Measurements from ENCODE around the gene PSME3.
"Not testable (repeated sequence)": the region's sequence is repeated elsewhere in the genome, so short reads cannot be mapped to it uniquely, and the experiment has no call there.

Gene PSME3

DNA sequence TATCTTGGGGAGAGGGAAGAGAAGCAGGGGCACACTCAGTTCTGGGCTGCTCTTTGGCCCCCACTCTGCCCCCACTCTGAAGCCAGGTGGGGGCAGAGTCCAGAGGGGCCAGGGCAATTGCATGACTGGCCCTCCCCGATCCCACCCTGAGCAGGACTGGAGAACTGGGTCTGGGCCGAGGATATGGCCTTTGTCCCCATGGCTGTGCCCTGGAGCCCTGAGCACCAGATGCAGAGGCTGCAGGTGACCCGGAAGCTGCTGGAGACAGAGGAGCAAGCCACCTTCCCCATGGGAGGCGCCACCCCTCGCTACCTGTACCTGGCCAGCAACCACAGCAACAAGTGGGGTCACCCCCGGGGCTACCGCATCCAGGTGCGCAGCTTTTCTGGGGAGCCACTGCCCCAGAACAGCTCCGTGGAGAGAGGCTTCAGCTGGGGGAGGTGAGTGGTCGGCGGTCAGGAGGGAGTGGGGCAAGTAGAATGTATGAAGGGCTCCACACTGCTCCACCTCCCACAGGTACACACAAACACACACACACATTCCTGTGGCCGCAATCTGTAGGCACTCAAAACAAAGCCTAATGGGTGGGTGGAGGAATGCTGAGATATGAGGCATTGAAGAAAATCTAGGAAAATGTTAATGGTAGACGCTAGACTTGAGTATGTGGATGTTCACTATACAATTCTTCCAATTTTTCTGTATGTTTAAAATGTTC is 39.2 kb downstream of the PSME3 start:
- in situ Hi-C loops (cut with HindIII; ENCODE audit: low sequenced_read_pairs), result no loop called here

DNA sequence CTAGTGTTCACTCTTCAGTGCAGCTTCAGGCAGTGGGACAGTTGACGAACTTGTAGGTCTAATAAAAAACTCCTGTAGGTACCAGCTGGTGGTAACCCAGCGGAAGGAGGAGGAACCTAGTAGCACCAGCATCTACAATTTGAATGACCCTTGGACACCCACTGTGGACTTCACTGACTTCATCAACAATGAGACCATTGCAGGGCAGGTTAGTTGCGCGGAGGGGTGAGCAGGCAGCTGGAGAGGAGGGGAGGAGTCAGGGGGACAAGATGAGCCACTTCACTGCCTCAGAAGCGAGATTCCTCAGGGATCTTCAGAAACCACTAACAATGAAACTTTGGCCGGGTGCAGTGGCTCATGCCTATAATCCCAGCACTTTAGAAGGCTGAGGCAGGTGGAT is 40.1 kb downstream of the PSME3 start:
- in situ Hi-C loops (cut with HindIII; ENCODE audit: low sequenced_read_pairs), result no loop called here

DNA sequence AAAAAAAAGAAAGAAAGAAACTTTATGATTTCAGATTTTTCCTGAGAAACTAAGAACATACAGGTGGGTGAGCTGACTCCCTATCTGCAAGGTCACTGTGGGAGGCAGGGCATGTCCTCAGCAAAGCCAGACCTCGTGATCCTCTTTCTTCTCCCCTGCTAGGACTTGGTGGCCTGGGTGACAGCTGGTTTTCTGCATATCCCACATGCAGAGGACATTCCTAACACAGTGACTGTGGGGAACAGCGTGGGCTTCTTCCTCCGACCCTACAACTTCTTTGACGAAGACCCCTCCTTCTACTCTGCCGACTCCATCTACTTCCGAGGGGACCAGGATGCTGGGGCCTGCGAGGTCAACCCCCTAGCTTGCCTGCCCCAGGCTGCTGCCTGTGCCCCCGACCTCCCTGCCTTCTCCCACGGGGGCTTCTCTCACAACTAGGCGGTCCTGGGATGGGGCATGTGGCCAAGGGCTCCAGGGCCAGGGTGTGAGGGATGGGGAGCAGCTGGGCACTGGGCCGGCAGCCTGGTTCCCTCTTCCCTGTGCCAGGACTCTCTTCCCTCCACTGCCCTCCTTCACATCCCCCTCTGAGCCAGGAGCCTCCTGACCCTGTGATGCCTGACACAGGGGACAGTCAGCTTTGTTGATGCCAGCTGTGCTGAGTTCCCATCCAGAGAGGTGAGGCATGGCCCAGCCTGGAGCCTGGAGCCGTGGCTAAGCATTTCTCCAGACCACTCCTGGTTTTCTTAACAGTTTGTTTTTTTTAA is 40.9 kb downstream of the PSME3 start:
- in situ Hi-C loops (cut with HindIII; ENCODE audit: low sequenced_read_pairs), result not testable (repeated sequence)

DNA sequence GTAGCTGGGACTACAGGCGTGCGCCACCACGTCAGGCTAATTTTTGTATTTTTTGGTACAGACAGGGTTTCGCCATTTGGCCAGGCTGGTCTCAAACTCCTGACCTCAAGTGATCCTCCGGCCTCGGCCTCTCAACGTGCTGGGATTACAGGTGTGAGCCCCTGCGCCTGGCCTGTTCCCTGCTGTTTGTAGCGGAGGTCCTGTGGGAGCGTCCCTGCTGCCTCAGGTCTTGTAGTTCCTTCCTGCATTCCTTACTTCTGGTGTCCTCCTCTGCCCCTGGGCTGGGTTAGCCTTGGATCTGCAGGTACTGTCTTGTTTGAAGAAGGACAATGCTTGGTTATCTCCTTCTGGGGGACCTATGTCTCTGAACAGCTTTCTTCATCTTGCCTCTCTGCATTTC is 43.8 kb downstream of the PSME3 start:
- in situ Hi-C loops (cut with HindIII; ENCODE audit: low sequenced_read_pairs), result no loop called here

DNA sequence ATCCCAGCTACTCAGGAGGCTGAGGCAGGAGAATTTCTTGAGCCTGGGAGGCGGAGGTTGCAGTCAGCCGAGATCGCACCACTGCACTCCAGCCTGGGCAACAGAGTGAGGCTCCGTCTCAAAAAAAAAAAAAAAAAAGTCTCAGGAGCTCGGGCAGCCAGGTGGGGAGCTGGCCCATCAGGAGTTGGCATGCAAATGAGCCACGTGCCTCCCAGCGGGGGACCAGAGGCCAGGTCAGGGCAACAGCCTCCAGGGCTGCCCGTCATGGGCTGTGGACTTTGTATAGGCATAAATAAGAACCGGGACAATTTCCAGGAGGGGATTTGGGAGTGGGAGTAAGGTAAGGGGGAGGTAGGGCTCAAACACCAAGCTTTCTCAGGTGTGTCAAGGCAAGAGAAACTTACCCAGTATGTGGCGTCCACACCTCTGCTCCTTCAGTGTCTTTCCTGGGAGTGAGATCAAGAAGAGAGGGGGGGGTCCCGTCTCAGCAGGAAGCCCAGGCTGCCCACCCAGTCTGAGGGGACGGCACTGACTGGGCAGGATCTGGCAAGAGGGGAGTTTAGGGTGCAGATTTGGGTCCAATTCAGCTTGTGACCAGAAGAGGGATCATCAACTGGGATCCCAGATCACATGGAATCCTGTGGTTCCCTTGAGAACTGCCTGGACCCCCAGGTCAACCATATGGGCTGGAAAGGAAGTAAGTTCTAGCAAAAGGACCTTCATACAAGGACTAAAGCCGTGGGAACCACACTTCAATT is 45.1 kb downstream of the PSME3 start:
- in situ Hi-C loops (cut with HindIII; ENCODE audit: low sequenced_read_pairs), result no loop called here

DNA sequence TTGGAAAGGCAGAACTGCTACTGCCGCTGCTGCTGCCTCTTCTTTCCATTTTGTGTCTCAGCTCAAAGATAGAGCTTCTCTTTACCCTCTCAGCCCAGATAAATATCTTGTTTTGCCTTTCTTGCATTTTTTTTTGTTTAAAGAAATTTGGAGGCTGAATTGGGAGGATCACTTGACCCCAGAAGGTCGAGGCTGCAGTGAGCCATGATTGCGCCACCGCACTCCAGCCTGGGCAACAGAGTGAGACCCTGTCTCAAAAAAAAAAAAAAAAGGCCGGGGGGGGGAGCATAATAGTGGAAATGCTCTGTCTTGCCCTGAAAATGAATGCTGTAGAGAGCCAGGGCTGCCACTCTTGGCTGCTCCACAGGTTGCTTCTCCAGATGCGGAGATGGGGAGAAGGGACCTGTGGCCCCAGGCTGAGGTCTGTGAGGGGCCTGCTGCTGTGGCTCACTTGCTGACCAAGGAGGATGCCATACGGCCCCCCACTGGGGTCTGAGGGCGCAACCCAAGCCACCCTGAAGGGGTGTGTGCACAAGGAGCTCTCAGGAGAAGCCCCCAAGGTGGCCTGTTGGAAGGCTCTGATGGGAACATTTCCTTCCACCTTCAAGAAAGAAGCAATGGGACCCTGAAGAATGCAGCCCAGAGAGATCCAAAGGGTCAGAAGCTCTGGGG is 45.9 kb downstream of the PSME3 start:
- in situ Hi-C loops (cut with HindIII; ENCODE audit: low sequenced_read_pairs), result no loop called here

DNA sequence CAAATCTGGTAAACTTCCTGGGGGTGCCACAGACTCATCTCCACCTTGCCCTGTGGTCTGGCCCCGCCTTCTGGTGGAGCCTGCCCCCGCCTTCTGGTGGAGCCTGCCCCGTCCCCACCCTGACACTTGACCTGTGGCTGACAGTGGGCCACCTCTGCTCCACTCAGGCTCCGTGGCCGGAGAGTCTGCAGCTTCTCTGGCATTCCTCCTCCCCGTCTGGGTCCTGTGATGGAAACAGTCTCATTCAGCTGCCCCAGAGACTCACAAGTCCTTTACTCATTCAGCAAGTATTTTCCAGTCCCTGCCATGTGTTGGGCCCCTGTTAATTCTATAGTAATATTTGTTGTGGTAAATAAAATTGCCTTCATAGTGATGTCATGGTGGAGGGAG is 46.4 kb downstream of the PSME3 start:
- in situ Hi-C loops (cut with HindIII; ENCODE audit: low sequenced_read_pairs), result no loop called here

DNA sequence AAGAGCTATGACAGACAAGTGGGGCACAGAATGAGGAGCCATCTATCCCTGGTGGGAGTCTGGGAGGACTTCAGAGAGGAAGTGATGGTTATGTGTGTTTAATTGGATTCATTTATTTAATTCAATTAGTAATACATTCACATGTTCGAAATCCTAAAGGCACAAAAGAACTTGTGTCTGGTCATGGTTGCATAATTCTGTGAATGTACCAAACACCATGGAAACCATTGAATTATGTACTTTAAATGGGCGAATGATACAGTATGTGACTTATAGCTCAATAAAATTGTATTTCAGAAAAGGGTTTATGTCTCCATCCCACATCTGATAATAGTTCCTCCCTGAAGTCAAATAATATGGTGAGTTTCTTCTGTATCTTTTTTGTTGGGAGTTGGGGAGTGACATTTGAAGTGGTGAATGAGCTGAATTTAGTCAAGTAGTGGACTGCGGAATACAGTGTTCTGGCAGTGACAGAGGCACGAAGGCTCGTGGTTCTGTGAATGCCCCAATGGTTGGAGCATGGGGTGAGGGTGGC is 47.6 kb downstream of the PSME3 start:
- in situ Hi-C loops (cut with HindIII; ENCODE audit: low sequenced_read_pairs), result loop anchor here (10.0 kb wide), 2 partner anchors 66 to 196 kb away; partner anchors contain the start of genes CCR10 and CNTNAP1

DNA sequence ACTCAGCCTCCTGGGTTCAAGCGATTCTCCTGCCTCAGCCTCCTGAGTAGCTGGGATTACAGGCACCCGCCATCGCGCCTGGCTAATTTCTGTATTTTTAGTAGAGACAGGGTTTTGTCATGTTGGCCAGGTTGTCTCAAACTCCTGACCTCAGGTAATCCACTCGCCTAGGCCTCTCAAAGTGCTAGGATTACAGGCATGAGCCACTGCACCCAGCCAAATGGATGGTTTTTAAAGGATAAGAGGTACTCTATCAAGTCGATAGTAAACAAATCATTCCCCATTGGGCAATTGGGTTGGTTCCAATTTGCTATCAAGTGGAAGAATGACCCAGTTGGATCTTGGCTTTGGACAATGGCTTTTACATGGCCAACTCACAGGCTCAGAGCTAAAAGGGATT is 48.5 kb downstream of the PSME3 start:
- in situ Hi-C loops (cut with HindIII; ENCODE audit: low sequenced_read_pairs), result loop anchor here (10.0 kb wide), 2 partner anchors 67 to 197 kb away; partner anchors contain the start of genes CCR10 and CNTNAP1

DNA sequence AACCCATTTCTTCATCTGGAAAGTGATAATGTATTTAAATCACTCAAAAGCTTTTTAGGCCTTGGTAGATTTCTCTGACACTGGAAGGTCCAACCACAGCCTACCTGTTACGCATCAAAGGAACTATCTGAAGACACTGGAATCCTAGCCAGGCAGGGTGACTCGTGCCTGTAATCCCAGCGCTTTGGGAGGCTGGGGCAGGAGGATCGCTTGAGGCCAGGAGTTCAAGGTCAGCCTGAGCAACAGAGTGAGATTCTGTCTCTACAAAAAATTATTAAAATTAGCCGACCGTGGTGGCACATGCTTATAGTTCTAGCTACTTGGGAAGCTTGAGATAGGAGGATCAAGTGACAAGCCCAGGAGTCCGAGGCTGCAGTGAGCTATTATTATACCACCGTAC is 49.0 kb downstream of the PSME3 start:
- in situ Hi-C loops (cut with HindIII; ENCODE audit: low sequenced_read_pairs), result loop anchor here (10.0 kb wide), 2 partner anchors 67 to 197 kb away; partner anchors contain the start of genes CCR10 and CNTNAP1

DNA sequence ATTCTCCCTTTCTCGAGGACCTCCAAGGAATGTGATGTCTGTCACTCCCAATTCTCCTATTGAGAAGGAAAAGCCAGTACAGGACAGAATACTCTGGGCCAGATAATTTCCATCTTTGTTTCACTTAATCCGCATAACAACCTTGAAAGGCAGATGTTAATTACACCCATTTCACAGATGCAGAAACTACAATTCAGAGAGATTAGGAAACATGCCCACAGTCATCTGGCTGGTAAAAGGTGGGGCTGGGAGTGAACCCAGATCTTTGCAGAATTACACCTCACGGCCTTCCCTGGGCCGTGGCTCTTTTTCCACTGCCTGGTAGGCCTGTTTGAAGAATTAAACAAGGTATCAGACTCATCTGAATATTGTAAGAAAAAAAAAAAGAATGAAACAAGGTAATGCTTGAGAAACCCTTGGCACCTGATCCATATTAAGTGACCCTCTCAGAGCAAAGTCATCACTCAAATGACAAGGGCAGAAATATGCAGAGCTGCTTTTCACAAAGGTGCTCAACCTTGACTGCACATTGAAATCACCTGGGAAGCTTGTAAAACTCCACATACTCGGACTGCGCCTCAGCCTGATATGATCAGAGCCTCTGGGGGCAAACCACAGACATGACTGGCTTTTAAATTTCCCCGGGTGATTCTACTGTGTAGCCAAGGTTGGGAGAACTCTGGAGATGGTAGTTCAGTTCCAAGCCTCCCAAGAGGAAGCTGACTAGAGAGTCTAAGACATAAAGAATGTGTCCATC is 50.8 kb downstream of the PSME3 start:
- in situ Hi-C loops (cut with HindIII; ENCODE audit: low sequenced_read_pairs), result loop anchor here (10.0 kb wide), 2 partner anchors 69 to 199 kb away; partner anchors contain the start of genes CCR10 and CNTNAP1

DNA sequence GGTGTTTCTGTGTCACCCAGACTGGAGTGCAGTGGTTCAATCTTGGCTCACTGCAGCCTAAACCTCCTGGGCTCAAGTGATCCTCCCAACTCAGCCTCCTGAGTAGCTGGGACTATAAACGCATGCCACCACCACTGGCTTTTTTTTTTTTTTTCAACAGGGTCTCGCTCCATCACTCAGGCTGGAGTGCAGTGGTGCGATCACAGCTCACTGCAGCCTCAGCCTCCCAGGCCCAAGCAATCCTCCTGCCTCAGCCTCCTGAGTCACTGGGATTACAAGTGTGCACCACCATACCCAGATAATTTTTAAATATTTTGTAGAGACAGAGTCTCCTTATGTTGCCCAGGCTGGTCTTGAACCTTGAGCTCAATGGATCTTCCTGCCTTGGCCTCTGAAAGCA is 52.6 kb downstream of the PSME3 start:
- in situ Hi-C loops (cut with HindIII; ENCODE audit: low sequenced_read_pairs), result loop anchor here (10.0 kb wide), 2 partner anchors 71 to 201 kb away; partner anchors contain the start of genes CCR10 and CNTNAP1

DNA sequence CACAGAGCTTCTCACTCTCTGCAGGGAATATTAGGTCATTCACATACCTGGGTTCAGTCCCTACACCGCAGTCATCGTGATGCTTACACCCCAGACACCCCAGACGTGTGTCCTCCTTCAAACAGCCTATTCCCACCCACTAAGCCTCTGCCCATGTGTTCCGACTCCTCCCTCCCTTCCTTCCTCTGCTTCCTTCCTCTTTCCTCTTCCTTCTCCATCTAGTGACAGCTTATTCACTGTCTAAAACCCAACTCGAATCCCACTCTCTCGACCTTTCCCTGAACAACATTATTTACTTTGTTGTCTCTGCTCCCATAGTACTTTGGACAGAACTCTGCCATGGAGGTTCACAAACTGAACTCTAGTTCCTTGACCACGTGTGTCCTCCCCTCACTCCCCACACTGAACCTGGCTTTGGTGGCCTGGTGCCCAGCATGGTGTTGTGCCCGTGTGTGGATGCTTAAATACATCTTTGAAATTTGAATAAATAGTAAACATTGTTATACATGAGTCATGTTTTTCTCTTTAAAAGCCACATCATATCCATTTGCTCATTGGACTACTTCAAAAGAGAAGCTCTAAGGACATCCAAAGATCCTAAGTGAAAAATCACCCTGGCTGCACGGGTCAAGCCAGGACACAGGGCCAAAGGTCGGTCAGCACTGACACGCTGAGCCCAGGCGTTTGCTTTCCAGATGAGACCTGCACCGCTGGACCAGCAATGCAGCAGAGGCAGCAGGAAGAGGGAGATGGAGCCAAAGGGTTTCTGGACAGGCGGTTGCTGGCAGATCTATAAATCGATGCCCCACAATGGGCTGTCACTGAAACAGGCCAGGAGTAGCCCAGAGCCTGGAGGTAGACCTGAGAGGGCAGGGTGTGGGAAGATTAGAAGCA is 53.3 kb downstream of the PSME3 start:
- in situ Hi-C loops (cut with HindIII; ENCODE audit: low sequenced_read_pairs), result loop anchor here (10.0 kb wide), 2 partner anchors 72 to 202 kb away; partner anchors contain the start of genes CCR10 and CNTNAP1

DNA sequence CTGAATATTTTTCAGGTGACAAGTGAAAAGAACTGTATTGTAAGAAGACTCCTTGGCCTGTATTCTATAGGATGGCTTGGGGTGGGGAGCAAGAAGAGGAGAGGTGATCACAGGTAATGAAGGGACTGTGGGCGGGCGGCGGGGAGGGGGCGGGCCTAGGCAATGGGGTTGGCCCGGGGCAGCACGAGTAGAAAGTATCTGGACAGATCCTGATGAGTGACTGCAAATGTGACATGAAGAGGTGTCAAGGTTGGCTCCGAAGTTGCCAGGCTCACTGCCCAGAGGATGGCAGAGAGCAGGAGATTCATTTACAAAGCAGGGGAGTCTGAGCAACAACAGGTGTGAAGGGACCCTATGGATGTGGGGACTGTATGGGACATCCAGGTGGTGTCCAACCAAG is 56.6 kb downstream of the PSME3 start:
- in situ Hi-C loops (cut with HindIII; ENCODE audit: low sequenced_read_pairs), result loop anchor here (5.0 to 10.0 kb wide), 3 partner anchors 33 to 205 kb away; partner anchors contain the start of genes CCR10 and CNTNAP1

DNA sequence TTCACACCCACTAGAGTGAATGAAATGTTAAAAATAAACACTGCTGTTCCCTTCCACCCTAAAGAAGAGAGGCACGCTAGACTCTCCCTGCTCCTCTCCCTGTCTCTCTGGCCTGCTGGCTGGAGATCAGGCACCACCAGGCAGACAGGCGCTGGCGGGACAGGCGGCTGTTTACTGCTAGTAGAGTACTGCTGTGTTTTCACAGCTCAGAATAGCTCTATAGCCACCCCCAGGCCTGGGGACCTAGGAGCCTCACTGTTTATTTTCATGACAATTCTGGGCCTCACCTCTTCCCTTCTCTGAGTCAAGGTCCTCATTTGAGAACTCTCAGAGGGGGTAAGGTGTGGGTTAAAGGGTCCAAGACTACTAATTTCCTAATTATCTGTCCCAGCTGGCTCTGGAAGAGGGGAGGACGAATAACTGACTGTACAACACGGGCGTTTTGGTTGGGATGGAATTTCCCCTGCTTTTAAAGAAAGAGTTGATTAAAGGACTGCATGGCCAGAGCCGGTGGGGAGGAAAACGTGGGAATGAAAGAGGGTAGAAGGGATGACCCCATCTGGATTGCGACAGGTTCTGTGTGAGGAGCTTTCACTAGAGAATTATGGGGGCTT is 58.4 kb downstream of the PSME3 start:
- in situ Hi-C loops (cut with HindIII; ENCODE audit: low sequenced_read_pairs), result loop anchor here (5.0 kb wide), 1 partner anchor 34 kb away; no protein-coding TSS in a partner anchor

DNA sequence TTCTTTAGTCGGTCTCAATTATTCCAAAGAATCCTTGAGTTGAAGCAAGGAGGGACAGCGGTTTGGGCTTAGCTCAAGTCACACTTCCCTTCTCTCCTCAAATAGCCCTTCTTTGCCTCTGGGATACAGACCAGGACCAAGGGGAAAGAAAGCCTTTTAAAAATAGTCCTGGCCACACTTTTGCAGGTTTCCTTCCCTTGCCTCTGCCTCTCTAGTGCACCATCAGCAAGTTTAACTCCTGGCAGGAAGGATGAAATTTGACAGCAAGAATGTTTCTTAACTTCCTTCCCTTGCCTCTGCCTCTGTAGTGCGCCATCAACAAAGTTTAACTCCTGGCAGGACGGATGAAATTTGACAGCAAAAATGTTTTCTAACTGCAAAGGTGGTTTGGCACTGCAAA is 60.2 kb downstream of the PSME3 start:
- in situ Hi-C loops (cut with HindIII; ENCODE audit: low sequenced_read_pairs), result loop anchor here (5.0 kb wide), 1 partner anchor 36 kb away; no protein-coding TSS in a partner anchor

All from endothelial cell of hepatic sinusoid (primary cell).